Measurements from ENCODE around the gene TC2N.
A peak's percentile ranks its signal among the peaks of the same experiment; 100 is the strongest.
"Not testable (repeated sequence)": the region's sequence is repeated elsewhere in the genome, so short reads cannot be mapped to it uniquely, and the experiment has no call there.

Gene TC2N

DNA sequence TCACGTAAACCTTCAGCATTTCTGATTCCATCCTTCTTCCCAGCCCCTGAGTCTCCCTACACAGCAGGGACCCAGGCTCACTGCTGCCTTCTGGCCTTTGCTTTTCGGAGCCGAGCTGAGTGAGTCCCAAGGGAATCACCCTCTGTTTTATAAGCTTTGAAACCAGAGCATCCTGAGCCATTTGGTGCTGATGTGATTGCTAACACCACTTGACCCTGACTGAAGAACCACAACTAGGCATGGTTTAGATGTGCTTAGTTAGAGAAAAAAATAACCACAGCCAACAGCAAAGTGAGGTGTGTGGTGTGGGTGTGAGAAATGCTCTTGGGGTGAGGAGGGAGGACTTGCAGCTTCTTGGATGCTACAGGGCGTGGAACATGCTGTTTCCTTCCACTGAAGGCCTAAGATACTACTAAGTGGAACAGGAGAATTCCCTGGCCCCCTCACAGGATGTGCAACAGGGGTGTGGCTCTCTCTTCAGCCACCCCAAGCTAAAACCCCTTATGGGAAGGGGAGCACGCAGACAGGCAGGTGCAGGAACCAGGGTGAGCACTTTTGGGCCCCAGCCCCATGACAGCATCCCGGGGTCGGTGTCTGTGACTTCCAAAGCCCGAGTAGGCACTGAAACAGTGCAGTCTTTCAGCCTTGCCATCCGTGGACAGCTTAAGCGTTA lies at the start of gene TC2N:
Gene TC2N (minus strand): TSS at position 221 of the 673 bp plus-strand sequence. CDS start 53,767 bp downstream, outside the sequence.
- DNase-seq, result no peak

DNA sequence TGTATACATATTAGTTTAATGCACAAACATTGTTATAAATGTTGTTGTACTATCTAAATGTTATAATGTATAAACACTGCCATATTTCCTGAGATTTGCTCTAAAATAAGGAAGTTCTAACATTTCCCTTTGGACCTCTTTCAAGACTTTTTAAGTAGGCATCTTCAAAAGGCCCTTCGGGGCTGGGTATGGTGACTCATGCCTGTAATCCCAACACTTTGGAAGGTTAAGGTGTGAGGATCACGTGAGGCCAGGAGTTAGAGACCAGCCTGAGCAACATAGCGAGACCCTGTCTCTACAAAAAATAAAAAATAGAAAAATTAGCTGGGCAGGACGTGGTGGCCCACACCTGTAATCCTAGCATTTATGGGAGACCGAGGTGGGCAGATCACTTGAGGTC lies 44.7 kb upstream of the TC2N start:
- no peak for DNase-seq

DNA sequence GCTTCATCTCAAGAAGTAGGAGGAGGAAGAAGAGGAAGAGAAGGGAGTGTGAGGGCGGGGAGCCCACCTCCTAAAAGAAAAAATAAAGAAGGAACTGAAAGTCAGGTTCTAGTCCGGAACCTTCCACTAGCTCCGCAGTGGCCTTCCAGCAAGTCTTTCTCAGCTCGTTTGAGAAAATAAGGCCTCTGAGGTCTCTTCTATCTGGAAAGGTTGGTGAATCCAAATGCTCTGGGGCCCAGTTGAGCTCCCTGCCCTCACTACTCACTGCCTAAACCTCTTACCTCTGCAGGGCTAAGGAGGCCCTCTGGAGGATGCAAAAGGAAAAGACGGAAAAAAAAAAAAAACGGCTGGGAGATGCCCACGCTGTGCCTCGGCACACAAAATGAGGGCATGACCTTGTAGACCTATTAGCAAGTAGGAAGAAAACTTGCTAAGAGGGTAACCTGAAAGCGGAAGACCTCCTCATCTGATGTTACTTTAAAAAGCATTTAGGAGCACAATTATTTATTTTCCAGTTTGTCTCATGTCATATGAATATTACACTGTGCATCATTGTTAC lies 44.2 kb upstream of the TC2N start:
- peak; percentile 20 for DNase-seq

DNA sequence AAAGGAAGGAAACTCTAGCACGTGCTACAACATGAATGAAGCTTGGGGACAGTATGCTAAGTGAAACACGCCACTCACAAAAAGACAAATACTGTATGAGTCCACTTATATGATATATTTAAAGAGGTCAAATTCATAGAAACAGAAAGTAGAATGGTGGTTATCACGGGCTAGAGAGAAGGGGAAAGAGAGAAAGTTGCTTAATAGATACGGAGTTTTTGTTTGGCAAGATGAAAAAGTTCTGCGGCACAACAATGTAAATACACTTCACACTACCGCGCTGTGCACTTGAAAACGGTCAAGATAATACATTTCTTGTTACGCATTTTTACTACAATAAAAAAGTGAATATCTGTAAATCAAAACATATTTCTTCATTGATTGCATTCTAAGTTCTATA lies 42.9 kb upstream of the TC2N start:
- no peak for DNase-seq

DNA sequence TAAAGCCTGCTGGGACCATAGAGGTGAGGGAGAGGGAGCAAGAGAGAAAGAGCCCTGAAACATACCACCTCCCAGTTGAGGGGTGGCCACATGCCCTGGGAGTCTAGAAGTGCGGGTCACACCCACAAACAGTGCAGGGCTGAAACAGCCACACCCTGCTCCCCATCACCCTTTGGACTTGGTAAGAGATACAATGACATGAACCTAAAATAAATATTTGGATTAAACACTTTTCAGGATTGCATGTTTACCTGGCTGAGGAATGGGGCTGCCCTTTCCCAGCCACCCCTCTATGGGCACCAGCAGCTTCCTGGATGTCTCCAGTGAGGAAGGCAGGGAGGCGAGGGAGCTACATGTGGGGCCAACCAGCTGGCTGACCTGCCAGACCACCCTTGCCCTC lies 39.0 kb upstream of the TC2N start:
- no peak for DNase-seq

DNA sequence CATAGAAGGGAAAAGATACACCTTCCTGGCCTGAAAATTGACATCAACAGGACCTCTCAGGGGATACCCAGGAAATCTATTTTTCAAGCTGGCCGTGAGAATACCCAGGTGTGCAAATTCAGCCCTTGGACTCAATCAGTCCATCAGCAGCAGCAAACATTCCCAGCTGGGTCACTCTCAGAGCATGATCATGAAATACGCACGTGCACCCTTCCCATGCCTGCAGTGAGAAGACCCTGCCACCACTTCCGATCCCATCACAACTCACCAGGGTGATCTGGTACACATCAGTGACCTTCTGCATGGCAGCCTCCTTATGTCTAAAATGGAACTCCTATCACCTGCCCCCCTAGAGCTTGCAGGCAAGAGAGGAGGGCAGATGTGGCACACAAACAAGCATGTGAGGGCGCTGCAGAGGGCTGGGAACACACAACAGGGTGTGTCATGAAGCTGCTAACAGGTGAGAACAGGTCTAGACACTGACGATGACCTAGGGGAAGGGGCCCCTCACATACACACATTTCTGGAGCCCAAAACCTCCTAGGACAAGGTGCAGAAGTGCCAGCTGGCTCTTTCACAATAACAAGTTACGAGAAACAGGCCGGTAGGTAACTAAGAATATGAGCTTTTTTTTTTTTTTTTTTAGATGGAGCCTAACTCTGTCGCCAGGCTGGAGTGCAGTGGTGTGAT lies 37.8 kb upstream of the TC2N start:
- no peak for DNase-seq

DNA sequence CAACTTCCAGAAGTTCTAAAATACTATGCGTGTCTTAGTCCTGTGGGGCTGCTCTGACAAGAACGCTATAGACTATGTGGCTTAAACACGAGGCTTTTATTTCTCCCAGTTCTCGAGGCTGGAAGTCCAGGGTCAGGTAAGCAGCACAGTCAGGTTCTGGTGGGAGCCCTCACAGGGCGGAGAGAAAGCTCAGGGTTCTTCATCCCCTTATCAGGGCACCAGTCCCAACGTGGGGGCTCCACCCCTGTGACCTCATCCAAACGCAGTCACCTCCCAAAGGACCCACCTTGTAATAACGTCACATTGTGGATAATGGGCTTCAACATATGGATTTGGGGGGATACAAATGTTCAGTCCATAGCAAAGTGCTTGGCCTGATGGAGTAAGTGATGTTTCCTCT lies 37.1 kb upstream of the TC2N start:
- no peak for DNase-seq

DNA sequence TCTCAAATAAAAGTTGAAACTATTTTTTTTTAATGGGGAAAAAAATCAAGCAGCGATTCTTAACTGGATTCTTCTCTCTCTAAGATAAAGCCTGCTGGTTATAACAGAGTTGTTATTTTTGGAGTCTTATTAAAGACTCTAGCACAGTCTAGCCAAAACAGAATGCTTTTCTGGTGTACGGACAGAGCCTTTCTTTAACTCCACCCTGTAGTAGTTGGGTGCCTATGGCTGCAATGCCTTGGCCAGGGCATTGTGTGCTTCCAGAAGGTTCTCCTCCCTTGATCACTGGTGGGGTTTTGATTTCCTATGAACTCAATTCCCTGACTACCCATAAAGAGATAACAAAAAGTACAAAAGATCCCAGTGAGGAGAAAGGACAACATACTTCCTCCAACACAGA lies 35.7 kb upstream of the TC2N start:
- no peak for DNase-seq

DNA sequence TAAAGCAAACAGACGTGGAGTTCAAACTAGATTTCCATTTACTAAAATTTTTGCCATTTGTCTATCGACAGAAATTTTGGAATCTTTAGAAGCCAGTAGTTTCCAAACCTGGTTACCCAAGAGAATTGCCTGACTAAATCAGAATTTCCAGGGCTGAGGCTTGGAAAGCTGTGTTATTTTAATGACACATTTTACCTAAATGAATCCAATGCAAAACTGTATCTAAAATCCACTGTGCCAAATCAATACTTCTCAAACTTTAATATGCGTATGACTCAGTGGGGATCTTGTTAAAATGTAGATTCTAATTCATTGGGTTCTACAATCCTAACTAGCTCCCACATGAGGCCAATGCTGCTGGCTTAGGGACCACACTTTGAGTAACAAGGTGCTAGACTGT lies 35.0 kb upstream of the TC2N start:
- no peak for DNase-seq

DNA sequence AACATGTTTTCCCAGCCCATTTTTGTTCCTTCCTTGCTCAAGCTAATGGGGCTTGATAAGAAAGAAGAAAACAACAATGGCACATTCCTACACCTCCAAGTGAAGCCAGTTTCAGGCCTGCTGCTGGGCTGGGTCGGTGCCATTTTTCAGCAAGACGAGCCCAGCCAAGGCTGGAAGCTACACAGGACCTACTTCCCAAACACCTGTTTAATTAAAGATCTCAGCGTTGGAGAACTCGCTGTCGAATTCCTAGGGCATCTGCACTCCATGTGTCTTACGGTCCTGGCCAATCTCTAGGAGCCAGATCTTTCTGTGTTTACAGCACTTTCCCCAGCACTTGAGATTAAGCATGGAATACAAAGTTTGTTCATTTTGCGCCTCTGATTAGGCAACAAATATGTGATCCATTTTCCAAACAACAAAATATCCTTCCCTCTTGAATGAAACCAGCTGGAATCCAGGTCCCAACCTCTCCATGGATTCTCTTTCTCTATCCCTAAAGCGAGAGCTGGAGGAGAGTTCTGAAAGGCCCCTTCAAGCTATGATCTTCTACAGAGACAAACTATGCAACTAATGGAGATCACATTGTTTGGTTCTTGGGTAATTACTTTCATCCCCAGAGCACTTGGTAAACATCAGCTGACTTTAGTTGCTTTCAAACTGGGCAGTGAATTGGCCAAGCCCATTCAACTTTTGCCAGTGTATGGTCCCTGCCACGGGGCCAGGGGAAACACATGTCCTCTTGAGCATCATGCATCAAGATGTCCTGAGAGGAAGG lies 34.3 kb upstream of the TC2N start:
- no peak for DNase-seq

DNA sequence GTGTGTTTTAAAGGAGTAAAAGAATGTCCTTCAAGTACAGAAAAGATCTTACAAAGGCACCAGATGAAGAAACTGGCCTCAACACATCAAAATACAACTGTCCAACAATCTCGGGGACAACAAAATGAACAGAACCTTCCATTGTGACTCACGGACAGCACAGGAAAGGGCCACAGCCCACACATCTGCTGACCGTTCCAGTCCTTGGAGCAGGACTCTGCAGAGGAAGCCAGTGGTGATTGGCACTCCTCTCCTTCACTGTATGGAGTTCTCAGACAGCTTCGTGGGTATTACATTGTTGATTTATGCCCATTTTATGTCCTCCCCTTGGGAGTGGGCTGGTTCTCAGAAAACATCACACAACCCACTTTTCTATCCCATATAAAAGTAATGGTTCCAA lies 32.5 kb upstream of the TC2N start:
- DNase-seq, result no peak

DNA sequence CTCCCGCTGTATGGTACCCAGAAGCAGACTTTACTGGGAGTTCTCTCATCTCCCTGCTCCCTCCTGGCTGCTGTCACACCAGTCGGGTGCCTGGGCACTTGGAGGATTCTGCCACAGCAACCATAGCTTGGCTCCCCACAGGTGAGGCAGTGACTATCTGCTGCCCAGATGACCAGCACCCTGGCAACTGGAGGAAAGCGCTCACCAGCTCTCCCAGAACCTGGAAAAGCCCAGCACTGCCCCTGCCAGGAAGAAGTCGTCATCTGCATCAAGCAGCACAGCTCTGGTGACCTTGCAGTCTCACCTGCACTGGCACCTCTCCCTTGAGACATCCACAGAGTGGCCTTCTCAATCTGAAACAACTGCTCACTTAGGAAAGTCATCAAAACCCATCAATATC lies 31.9 kb upstream of the TC2N start:
- DNase-seq, result no peak

DNA sequence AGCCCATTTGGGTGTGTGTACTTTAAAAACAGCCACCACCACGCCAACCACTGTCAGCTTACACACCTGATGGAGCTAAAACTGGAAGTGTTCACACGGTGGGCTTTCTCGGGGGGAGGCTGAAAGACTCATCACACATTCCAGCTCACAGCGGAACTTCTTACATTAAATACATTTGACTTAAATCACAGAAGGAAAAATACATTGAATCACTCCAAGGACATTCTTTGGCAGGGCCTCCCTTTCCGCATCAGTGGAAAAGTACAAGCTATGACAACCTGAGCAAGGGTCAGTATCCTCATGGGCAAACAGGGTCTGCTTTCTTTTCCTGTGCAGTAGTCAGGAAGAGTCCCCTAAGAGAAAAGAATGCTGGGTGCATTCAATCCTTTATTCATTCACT lies 31.0 kb upstream of the TC2N start:
- no peak for DNase-seq

DNA sequence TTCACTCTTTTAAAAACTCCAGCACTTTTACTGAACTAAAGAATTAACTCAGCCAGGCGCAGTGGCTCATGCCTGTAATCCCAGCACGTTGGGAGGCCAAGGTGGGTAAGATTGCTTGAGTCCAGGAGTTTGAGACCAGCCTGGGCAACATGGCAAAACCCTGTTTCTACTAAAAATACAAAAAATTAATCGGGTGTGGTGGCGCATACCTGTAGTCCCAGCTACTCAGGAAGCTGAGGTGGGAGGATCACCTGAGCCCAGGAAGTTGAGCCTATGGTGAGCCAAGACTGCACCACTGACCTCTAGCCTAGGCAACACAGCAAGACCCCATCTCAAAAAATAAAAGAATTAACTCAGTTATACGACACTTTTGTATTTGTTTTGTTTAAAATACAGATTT lies 30.4 kb upstream of the TC2N start:
- DNase-seq, result not testable (repeated sequence)

DNA sequence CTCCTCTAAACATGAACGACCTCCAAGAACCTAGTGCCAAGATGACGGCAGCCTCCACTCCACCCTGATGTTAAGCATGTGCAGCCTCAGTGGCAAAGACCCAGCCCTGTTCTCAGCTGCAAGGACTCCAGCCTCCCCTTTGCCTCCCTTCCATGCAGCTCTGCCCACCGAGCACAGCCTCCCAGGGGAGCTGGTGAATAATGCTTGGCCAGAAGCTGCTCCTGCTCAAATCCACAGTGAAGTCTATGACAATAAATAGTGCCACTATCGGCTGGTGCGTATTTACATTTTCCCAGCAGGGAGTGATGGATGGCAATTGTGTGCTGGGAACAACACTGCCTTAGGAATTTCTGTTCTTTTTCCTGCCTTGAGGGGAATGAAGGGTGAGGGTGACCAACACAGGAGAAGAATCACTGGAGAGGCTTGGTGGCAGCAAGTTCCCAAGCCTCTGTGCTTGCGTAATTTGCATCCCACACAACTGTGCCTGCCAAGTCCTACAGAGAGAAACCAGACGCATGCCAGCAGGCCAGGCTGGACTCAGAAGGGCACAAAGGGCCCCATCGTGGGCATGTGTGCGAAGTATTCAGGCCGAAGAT lies 29.9 kb upstream of the TC2N start:
- DNase-seq, result no peak

DNA sequence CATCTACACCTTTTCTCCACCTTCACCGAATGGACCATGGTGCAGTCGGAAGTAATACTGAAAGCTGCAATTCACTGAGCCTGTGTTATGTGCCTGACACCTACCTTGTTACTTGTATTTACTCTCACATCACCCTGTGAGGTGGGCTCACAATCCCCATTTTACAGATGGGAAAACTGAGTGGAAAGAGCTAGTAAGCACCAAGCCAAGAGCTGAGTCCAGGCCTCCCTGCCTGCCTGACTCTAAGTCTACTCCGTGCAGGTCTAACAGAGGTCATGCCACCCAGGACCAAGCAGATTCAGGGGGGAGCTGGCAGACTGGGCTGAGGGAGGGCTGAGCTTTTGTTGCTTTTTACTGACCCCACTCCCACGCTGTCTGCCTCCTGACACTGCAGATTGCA lies 29.1 kb upstream of the TC2N start:
- DNase-seq, result no peak

DNA sequence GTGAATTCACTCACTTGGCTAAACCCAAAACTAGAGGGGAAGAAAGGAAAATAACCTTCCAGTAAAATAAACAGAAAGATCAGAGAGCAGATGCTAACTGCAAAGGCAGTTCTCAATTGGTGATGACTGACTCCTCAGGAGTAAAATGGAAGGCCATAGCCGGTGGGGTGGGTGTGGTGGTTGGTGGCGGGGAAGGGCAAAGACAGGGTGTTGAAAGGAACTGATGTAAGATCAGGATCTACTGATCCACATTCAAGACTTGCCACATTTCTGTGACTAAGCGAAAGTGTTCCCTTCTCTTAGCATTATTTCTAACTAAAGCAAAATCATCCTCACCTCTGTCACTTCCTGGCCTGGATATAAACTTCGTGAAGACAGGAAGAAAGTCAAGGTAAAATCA lies 26.3 kb upstream of the TC2N start:
- DNase-seq, result no peak

DNA sequence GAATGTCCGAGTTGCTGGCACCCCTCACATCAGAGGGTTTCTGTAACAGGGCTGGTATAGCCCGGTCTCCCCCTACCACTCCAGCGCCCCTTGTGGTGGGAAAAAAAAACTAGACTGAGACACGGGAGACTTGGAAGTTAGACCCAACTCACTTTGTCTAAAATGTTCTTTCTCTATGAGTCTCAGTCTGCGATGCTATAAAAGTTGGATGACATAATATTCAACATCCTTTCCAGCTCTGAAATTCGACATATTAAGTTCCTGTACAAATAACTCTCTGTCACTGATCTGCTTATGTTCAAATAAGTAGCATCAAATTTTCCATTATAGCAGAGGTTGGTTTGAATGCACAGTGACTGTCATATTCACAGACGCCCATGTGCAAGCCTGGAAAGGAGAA lies 25.7 kb upstream of the TC2N start:
- DNase-seq, result no peak

DNA sequence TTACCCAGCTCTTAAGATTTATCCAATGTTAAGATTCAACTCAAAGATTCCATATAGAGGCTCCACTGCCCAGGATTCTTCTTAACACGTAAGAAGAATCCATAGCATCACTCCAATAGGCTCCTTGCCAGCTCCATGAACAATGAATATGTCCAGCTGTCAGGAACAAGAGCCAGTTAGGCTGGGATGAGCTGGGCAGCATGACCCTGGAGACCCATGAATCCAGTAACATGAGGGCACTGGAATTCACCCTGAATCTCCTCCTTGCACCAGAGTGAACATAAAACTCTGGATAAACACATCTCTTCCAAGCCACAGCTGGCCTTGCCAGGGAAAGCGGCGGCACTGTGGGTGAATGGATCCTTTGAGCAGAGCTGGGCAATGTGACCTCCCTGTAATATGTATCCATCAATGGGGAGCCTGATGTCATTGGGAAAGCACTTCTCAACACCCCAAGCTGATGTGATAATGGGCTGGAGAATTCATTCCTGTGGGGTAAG lies 24.4 kb upstream of the TC2N start:
- DNase-seq, result no peak

DNA sequence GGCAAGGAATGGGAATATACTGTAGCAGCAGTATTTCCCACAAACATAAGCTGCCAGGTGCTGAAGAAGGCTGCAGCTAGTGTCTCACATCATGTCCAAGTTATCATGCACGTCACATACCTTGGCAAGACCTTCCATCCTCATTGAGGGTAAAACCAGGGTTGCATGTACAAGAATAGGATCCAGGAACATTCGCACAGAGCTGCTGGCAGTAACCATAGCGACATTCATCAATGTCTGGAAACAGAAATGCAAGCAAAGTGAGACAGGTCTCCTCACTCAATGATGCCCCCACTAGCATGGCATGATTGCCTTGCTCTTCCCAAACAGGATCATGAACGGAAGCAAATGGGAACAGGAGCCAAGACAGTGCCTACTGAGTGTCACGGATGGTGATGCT lies 23.8 kb upstream of the TC2N start:
- no peak for DNase-seq

DNA sequence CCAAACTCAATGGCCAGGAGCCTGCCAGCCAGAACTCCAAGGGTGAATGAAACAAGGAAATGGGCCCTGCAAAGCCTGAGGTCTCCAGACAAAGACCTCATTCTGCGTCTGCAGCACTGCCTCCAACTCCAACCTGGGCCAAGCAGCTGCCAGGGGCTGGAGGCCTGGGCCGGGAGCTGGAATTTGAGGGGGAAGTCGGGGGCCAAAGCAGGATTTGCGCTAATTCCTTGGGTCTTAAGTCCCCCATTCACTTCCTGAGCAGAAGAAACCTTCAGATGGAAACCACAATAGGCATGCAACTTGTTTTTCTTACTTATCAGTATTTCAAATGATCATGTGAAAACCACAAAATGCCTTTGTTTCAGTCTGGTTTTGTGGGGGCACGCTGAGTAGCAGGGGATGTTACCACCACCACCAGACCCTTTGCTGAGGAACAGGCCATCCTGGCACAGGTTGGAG lies 23.0 kb upstream of the TC2N start:
- DNase-seq, result no peak

DNA sequence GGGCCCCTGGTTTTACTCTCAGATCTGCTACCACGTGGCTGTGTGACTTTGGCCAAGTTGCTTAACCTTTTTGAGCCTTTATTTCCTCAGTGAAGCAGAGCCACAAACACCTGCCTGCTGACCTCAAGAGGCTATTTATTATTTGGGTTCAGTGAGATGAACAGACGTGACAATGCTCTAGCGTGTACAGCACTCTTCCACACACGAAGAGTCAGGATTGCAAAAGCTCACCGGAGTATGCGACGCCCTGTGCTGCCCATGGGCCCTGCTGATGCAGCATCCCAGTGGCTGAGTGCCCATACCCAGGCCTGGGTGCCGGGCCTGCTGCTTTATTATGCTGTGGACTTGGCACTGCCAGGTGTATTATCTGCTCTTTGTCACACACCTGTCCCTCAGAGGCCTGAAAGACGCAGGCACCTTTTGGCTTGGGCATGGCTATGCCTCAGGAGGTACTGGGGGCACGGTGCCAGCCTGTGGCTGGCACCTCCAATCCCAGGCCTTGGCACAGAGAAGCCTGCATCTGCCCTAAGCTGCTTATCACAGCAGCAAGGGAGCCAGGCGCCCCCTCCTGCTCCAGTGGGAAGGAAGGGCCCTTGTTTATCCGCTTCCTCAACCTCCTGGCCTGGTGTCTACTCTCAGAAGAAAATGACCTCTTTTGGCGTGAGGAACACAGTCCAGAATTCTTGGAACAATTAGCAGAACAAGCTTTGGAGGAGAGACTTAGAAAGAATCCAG lies 22.3 kb upstream of the TC2N start:
- DNase-seq, result peak; percentile 87

Measured in NCI-H2029 (cell line).